ENCODE results near the gene TMED7.

TMED7 gene

DNA sequence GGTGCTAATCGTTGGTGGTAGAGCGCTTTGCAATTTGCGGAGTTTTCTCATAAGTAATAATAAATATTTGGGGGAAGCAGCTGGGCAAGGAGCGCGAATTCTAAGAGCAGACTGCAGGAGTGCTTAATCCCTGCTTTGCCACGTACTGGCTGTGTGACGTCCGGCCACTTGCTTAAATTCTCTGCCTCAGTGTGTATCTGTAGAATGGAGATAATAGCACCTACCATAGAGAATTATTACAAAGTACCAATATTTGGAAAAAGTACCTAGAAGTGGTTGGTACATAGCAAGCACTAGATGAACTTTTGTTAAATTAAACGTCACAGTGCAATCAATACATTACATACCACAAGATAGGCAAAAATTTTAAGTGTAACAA lies 598 bp upstream of the TMED7 start:
- no peak for DNase-seq

GRCh38 chr5:115624994-115625393 lies 842 bp downstream of the TMED7 start:
- DNase-seq, result no peak

GRCh38 chr5:115623658-115624057 lies 2.2 kb downstream of the TMED7 start:
- DNase-seq, result no peak

GRCh38 chr5:115621365-115621900 lies 4.4 kb downstream of the TMED7 start:
- no peak for DNase-seq

- DNase-seq, result no peak
Measured at GRCh38 chr5:115616892-115617291, 8.9 kb downstream of the TMED7 start.

- DNase-seq, result no peak
Measured at GRCh38 chr5:115616472-115616871, 9.4 kb downstream of the TMED7 start.

DNA sequence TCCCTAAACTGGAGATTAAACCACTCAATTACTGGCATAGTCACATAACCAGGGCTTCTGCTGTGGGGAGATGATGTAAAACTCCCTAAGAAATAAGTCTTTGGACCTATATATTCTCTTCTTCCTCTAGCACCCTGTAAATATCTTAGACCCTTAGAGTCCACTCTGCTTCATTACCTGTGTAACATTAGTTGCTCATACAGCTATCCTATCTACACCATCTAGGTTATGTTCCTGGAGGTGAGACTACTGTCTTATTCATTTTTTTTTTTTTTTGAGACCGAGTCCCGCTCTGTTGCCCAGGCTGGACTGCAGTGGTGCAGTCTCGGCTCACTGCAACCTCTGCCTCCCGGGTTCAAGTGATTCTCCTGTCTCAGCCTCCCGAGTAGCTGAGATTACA lies 14.0 kb downstream of the TMED7 start:
- DNase-seq, result no peak

GRCh38 chr5:115607935-115608334 lies 17.9 kb downstream of the TMED7 start:
- DNase-seq, result no peak

- no peak for DNase-seq
Measured at GRCh38 chr5:115605436-115605835, 20.4 kb downstream of the TMED7 start.

GRCh38 chr5:115602591-115603125 lies 23.2 kb downstream of the TMED7 start:
- no peak for DNase-seq

GRCh38 chr5:115601701-115602590 lies 23.9 kb downstream of the TMED7 start, which contains the start of gene TICAM2:
TSS of gene TICAM2 (minus strand) at chr5:115602479. CDS start at chr5:115581256, 21,223 bp downstream.
- DNase-seq, result peak; percentile 88

DNA sequence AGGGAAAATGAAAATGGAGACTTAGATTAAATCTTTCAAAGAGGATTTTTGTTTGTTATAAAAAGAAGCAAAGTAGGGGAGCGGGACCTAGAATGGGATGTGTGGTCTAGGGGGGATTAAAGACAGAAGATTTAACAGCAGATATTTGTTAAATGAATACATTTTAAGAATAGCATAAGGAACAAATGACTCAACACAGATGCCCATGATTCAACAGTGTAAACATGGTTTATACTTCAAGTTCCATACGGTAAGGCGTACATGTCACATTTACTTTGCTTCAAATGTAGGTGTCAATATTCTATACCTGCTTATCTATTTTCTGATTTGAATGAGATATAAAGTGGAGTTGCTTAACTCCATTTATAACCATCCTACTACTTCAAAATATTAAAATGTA lies 25.1 kb downstream of the TMED7 start:
- no peak for DNase-seq

DNA sequence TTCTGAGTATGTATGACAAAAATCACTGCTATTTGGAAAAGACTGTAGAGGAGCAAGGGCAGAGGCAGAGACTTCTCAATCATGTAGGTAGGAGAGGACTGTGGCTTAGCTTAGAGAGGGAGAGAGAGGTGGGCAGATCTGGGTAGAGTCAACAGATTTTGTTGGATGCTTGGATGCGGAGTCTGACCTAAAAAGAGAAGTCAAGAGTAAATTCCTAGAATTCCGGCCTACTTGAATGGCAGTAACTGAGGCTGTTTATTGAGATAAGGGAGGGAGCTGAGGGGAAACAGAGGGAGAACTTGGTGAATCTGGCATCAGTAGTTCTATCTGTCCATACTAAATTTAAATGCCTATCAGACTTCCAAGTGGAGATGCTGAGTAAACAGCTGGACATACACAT lies 25.9 kb downstream of the TMED7 start:
- DNase-seq, result no peak

- no peak for DNase-seq
Measured at GRCh38 chr5:115599502-115599901, 26.3 kb downstream of the TMED7 start.

DNA sequence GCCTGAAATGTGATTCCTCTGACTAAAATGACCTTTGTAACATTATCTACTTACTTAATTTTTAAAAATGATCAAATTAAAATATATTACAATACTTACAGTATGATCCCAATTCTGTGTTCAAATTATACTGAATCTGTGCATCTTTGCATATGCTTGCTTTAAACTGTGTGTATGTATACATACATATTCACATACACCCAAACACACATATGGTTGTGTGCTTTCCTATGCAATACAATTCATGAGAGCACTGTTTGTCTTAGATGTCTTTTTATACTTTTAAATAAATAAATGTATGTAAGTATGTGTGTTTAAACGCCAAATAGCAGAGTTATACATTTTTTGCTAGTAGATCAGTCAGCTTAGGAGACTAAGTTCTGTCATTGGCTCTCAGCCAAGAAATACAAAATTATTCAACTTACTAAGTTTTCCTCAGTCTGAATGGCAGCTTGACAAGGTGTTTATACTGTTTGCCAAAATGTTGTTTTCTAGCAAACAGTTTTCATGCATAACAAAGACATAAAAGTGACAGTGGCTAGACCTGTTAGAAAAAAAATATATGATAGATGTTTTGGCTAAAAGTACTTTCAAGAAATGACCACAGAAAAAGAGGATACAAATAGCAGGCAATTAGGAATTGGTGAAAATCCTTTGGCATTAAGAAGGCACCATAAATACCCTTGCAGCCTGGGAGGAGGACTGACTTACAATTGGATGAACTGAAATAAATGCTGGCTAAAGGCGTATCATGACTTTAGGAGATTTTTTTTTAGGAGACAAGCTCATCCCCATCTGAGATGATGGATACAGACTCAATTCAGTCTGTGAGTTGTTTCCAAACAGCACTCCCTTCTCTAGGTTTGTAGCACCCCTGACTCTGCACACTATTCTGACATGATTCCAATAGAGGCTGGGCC lies 31.4 kb downstream of the TMED7 start:
- DNase-seq, result no peak

DNA sequence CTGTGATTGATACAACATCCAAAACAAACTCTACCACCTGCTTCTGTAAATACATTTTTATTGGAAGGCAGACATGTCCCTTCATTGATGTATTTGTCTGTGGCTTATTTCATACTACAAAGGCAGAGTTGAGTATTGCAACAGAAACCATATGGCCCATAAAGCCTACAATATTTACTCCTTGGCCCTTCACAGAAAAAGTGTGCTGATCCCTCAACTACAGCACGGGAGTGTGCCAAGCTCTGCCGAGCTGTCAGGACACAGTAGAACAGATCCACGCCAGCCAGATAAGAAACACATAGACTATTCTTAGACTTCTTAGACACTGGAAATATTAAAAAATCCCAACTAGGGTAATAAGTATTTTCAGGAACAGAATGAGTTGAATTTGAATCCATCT lies 36.8 kb downstream of the TMED7 start:
- DNase-seq, result no peak

DNA sequence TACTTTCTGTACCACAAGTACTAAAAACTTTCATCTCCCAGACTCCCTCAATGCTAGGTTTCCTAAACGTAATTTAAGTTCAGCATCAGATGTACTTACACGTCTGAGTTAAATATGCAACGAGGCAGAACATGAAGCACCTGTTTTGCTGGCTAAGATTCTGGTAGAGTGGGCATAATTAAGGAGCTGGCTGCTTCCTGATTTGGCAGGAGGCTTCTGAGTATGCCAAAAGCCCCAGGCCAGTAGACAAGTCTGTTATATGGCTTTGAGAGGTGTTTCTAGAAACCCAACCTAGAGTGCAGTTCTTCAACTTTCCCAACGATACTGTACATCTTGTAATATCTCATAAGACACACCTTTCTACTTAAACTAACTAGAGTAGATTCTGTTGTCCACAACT lies 37.2 kb downstream of the TMED7 start:
- no peak for DNase-seq

GRCh38 chr5:115586525-115587146 lies 39.2 kb downstream of the TMED7 start:
- no peak for DNase-seq

- no peak for DNase-seq
Measured at GRCh38 chr5:115585265-115585664, 40.6 kb downstream of the TMED7 start.

- DNase-seq, result no peak
Measured at GRCh38 chr5:115584501-115584900, 41.3 kb downstream of the TMED7 start.

GRCh38 chr5:115583474-115583873 lies 42.4 kb downstream of the TMED7 start:
- no peak for DNase-seq

GRCh38 chr5:115580941-115581340 lies 44.9 kb downstream of the TMED7 start:
- no peak for DNase-seq

DNA sequence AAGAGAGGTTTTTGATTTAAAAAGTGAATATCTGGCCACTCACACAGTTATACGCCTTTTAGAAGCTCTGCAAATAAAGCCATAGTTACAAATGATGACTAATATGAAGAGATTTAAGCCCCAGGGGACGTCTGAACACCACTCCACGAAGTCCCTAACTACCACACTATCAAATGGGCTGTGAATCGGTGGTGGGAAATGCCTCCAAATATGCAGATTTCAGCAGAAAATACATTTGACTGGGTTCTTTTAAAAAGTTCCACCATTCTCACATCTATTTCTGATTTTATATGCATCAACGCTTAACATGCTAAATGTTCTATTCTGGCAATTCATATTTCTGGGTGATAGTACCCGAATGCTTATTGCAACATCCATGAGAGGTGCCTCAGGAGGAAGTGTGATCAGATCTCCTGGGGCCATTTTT lies 46.1 kb downstream of the TMED7 start:
- DNase-seq, result no peak

All from retina (tissue), 1 donor.